Activated CD4-positive, alpha-beta memory T cell treated with anti-CD3 and anti-CD28 coated beads for 36 hours (primary cell): Measurements from ENCODE around the gene PRR30. TPM values are rescaled to one million over a fixed set of nuclear protein-coding genes. Genes with fewer than 3 reads are reported as not detected.
A peak's percentile ranks its signal among the peaks of the same experiment; 100 is the strongest.

Experiments used
- CTCF ChIA-PET: fragments of 350-600 bp; sonication (Branson Sonifier 250); formaldehyde crosslinking; loops from one replicate; lab custom pipeline; 2021; ENCODE audit warnings: antibody characterized with exemption, inconsistent platforms; lab: Charles Lee
- POLR2A ChIA-PET: fragments of 350-600 bp; sonication (Branson Sonifier 250); formaldehyde crosslinking; loops from one replicate; lab custom pipeline; 2021; ENCODE audit warnings: antibody characterized with exemption; lab: Charles Lee
- DNase-seq: peaks from one replicate; pipeline ENCODE4 v3.0.0-alpha.2; 2020
- H3K27ac Mint-ChIP-seq: one replicate; pipeline ENCODE4 v1.8.0; 2021; ENCODE audit warnings: mixed read lengths
- H3K27me3 Mint-ChIP-seq: one replicate; pipeline ENCODE4 v1.8.0; 2021; ENCODE audit warnings: mixed read lengths
- H3K36me3 Mint-ChIP-seq: one replicate; pipeline ENCODE4 v1.8.0; 2021; ENCODE audit warnings: mixed read lengths
- H3K4me1 Mint-ChIP-seq: one replicate; pipeline ENCODE4 v1.8.0; 2021; ENCODE audit warnings: low read depth, mixed read lengths
- H3K4me3 Mint-ChIP-seq: one replicate; pipeline ENCODE4 v1.8.0; 2021; ENCODE audit warnings: mild to moderate bottlenecking, mixed read lengths
- H3K9me3 Mint-ChIP-seq: one replicate; pipeline ENCODE4 v1.8.0; 2021; ENCODE audit warnings: mixed read lengths
- intact Hi-C: fragments of 100-400 bp; cut with micrococcal nuclease; formaldehyde crosslinking; loops from one replicate; pipeline ENCODE4 v1.15.1; 2023
- total RNA-seq, 2 experiments: library from RNA; stranded (reverse); gene quantifications; one replicate each; pipeline ENCODE4 v1.2.3, GENCODE V29; 2021

Gene PRR30
- total RNA-seq, 2 experiments from 2014 or later: not detected

GRCh38 chr2:27108221-27108620, 31.0 kb downstream of the PRR30 start:
- no peaks in the 10 kb centered on the region for H3K36me3 Mint-ChIP-seq
- H3K27me3 Mint-ChIP-seq: peaks cover 3% of the 10 kb centered on the region
- intact Hi-C loops: no loop called here
- H3K4me1 Mint-ChIP-seq: no peaks in the 10 kb centered on the region
- no peaks in the 10 kb centered on the region for H3K9me3 Mint-ChIP-seq
- no peak for DNase-seq
- no peak overlapping the region for H3K27ac Mint-ChIP-seq
- CTCF ChIA-PET: interaction anchor here (1.2 kb wide), 1 partner anchor 146 kb away, joined by 3 read pairs; no protein-coding TSS in a partner anchor
- H3K4me3 Mint-ChIP-seq: no peak overlapping the region
- POLR2A ChIA-PET: no interaction called here

- H3K27ac Mint-ChIP-seq: no peak overlapping the region
- H3K4me3 Mint-ChIP-seq: no peak overlapping the region
- POLR2A ChIA-PET: no interaction called here
- no peaks in the 10 kb centered on the region for H3K36me3 Mint-ChIP-seq
- CTCF ChIA-PET: interaction anchor here (0.6 to 1.3 kb wide), 3 partner anchors 64 to 143 kb away, joined by 3 read pairs; no protein-coding TSS in a partner anchor
- H3K9me3 Mint-ChIP-seq: no peaks in the 10 kb centered on the region
- no peaks in the 10 kb centered on the region for H3K4me1 Mint-ChIP-seq
- intact Hi-C loops: no loop called here
- DNase-seq: no peak
- peaks cover 3% of the 10 kb centered on the region for H3K27me3 Mint-ChIP-seq
These were observed 33.2 kb downstream of the PRR30 start for GRCh38 chr2:27105981-27106380.

GRCh38 chr2:27102329-27102728, 36.9 kb downstream of the PRR30 start:
- no peaks in the 10 kb centered on the region for H3K9me3 Mint-ChIP-seq
- intact Hi-C loops: no loop called here
- POLR2A ChIA-PET: no interaction called here
- H3K4me3 Mint-ChIP-seq: no peak overlapping the region
- peaks cover 3% of the 10 kb centered on the region for H3K27me3 Mint-ChIP-seq
- H3K27ac Mint-ChIP-seq: no peak overlapping the region
- H3K4me1 Mint-ChIP-seq: no peaks in the 10 kb centered on the region
- DNase-seq: no peak
- no peaks in the 10 kb centered on the region for H3K36me3 Mint-ChIP-seq
- CTCF ChIA-PET: interaction anchor here (8.0 kb wide), 1 partner anchor 179 kb away, joined by 82 read pairs; the partner anchor contains the start of gene TRIM54

GRCh38 chr2:27100036-27100435, 39.2 kb downstream of the PRR30 start:
- POLR2A ChIA-PET: no interaction called here
- no peak for DNase-seq
- no peak overlapping the region for H3K27ac Mint-ChIP-seq
- H3K4me3 Mint-ChIP-seq: no peak overlapping the region
- H3K27me3 Mint-ChIP-seq: no peaks in the 10 kb centered on the region
- no peaks in the 10 kb centered on the region for H3K9me3 Mint-ChIP-seq
- CTCF ChIA-PET: interaction anchor here (0.7 to 8.0 kb wide), 8 partner anchors 15 to 203 kb away, joined by 3 to 82 read pairs (median 4); partner anchors contain the start of genes PREB and TRIM54
- intact Hi-C loops: no loop called here
- H3K4me1 Mint-ChIP-seq: peaks cover 9% of the 10 kb centered on the region
- no peaks in the 10 kb centered on the region for H3K36me3 Mint-ChIP-seq

- POLR2A ChIA-PET: no interaction called here
- Mint-ChIP-seq H3K36me3 (no peaks in the 10 kb centered on the region), H3K27ac (no peak overlapping the region), H3K4me1 (peaks cover 9% of the 10 kb centered on the region), H3K9me3 (no peaks in the 10 kb centered on the region), H3K27me3 (no peaks in the 10 kb centered on the region), H3K4me3 (no peak overlapping the region)
- intact Hi-C loops: no loop called here
- no peak for DNase-seq
- CTCF ChIA-PET: interaction anchor here (0.7 to 8.0 kb wide), 10 partner anchors 11 to 203 kb away, joined by 3 to 82 read pairs (median 4); partner anchors contain the start of genes PREB and TRIM54
These were observed 39.8 kb downstream of the PRR30 start for GRCh38 chr2:27099334-27099955.

GRCh38 chr2:27097341-27097740, 41.9 kb downstream of the PRR30 start:
- Mint-ChIP-seq H3K4me3 (no peak overlapping the region), H3K27ac (no peak overlapping the region), H3K9me3 (no peaks in the 10 kb centered on the region), H3K4me1 (peaks cover 9% of the 10 kb centered on the region), H3K36me3 (no peaks in the 10 kb centered on the region), H3K27me3 (no peaks in the 10 kb centered on the region)
- DNase-seq: no peak
- CTCF ChIA-PET: interaction anchor here (1.3 to 8.0 kb wide), 4 partner anchors 9 to 184 kb away, joined by 3 to 82 read pairs (median 10); partner anchors contain the start of genes CAD and TRIM54
- POLR2A ChIA-PET: no interaction called here
- intact Hi-C loops: no loop called here

- intact Hi-C loops: loop anchor here (1.0 kb wide), 1 partner anchor 10 kb away; no protein-coding TSS in a partner anchor
- H3K36me3 Mint-ChIP-seq: no peaks in the 10 kb centered on the region
- H3K4me3 Mint-ChIP-seq: no peak overlapping the region
These were observed 42.4 kb downstream of the PRR30 start for GRCh38 chr2:27096748-27097297.

GRCh38 chr2:27095745-27096651, 43.2 kb downstream of the PRR30 start:
- CTCF ChIA-PET: interaction anchor here (0.8 to 8.0 kb wide), 8 partner anchors 9 to 207 kb away, joined by 3 to 82 read pairs (median 4); partner anchors contain the start of genes CAD, KHK and TRIM54
- Mint-ChIP-seq H3K9me3 (no peaks in the 10 kb centered on the region), H3K4me1 (peaks cover 9% of the 10 kb centered on the region), H3K36me3 (no peaks in the 10 kb centered on the region), H3K27me3 (no peaks in the 10 kb centered on the region), H3K4me3 (peak overlapping the region; percentile 31), H3K27ac (no peak overlapping the region)
- intact Hi-C loops: loop anchor here (1.0 kb wide), 1 partner anchor 9 kb away; no protein-coding TSS in a partner anchor
- POLR2A ChIA-PET: no interaction called here
- DNase-seq: peak; percentile 65

More at GRCh38 chr2:27096748-27097297, 42.4 kb downstream of the PRR30 start:
- H3K9me3 Mint-ChIP-seq: no peaks in the 10 kb centered on the region
- ChIA-PET CTCF (interaction anchor here (0.8 to 8.0 kb wide), 8 partner anchors 8 to 185 kb away, joined by 3 to 82 read pairs (median 5); partner anchors contain the start of genes CAD, KHK and TRIM54), POLR2A (no interaction called here)
- no peak for DNase-seq
- no peaks in the 10 kb centered on the region for H3K27me3 Mint-ChIP-seq
- peaks cover 9% of the 10 kb centered on the region for H3K4me1 Mint-ChIP-seq
- H3K27ac Mint-ChIP-seq: no peak overlapping the region

- POLR2A ChIA-PET: no interaction called here
These were observed 43.8 kb downstream of the PRR30 start for GRCh38 chr2:27095427-27095744.

GRCh38 chr2:27094353-27094984, 44.7 kb downstream of the PRR30 start:
- intact Hi-C loops: no loop called here
- no peaks in the 10 kb centered on the region for H3K9me3 Mint-ChIP-seq
- H3K27ac Mint-ChIP-seq: no peak overlapping the region
- no peak for DNase-seq
- CTCF ChIA-PET: interaction anchor here (1.1 to 1.2 kb wide), 2 partner anchors 9 to 12 kb away, joined by 3 to 4 read pairs; no protein-coding TSS in a partner anchor
- H3K36me3 Mint-ChIP-seq: no peaks in the 10 kb centered on the region
- POLR2A ChIA-PET: no interaction called here
- peaks cover 9% of the 10 kb centered on the region for H3K4me1 Mint-ChIP-seq
- no peak overlapping the region for H3K4me3 Mint-ChIP-seq
- H3K27me3 Mint-ChIP-seq: no peaks in the 10 kb centered on the region

More at GRCh38 chr2:27095427-27095744, 43.8 kb downstream of the PRR30 start:
- CTCF ChIA-PET: interaction anchor here (1.0 to 8.0 kb wide), 2 partner anchors 186 to 207 kb away, joined by 3 to 82 read pairs; partner anchors contain the start of gene TRIM54
- DNase-seq: no peak
- no peaks in the 10 kb centered on the region for H3K27me3 Mint-ChIP-seq
- intact Hi-C loops: no loop called here
- H3K36me3 Mint-ChIP-seq: no peaks in the 10 kb centered on the region
- no peak overlapping the region for H3K4me3 Mint-ChIP-seq
- peaks cover 9% of the 10 kb centered on the region for H3K4me1 Mint-ChIP-seq
- H3K9me3 Mint-ChIP-seq: no peaks in the 10 kb centered on the region
- H3K27ac Mint-ChIP-seq: no peak overlapping the region
